ENCODE data around the gene DCUN1D3.
"Not testable (repeated sequence)": the region's sequence is repeated elsewhere in the genome, so short reads cannot be mapped to it uniquely, and the experiment has no call there.

DCUN1D3 gene

GRCh38 chr16:20862162-20862960 lies 37.8 kb downstream of the DCUN1D3 start:
- DNase-seq (ENCODE audit: low read depth in 2 of 2): no peak

- DNase-seq (ENCODE audit: low read depth in 2 of 2): not testable (repeated sequence)
Observed at GRCh38 chr16:20860995-20861394, 39.2 kb downstream of the DCUN1D3 start.

- no peak for DNase-seq (ENCODE audit: low read depth in 2 of 2)
Observed at GRCh38 chr16:20860361-20860760, 39.8 kb downstream of the DCUN1D3 start.

- no peak for DNase-seq (ENCODE audit: low read depth in 2 of 2)
Observed at GRCh38 chr16:20859699-20860098, 40.5 kb downstream of the DCUN1D3 start.

GRCh38 chr16:20859229-20859628 lies 40.9 kb downstream of the DCUN1D3 start:
- no peak for DNase-seq (ENCODE audit: low read depth in 2 of 2)

GRCh38 chr16:20857281-20857680 lies 42.9 kb downstream of the DCUN1D3 start:
- DNase-seq (ENCODE audit: low read depth in 2 of 2): no peak

GRCh38 chr16:20854963-20855362 lies 45.2 kb downstream of the DCUN1D3 start:
- no peak for DNase-seq (ENCODE audit: low read depth in 2 of 2)

GRCh38 chr16:20853981-20854620 lies 46.1 kb downstream of the DCUN1D3 start:
- DNase-seq (ENCODE audit: low read depth in 2 of 2): no peak

GRCh38 chr16:20853143-20853542 lies 47.0 kb downstream of the DCUN1D3 start:
- no peak for DNase-seq (ENCODE audit: low read depth in 2 of 2)

- no peak for DNase-seq (ENCODE audit: low read depth in 2 of 2)
Observed at GRCh38 chr16:20851601-20852000, 48.6 kb downstream of the DCUN1D3 start.

- DNase-seq (ENCODE audit: low read depth in 2 of 2): no peak
Observed at GRCh38 chr16:20850981-20851380, 49.2 kb downstream of the DCUN1D3 start.

GRCh38 chr16:20849589-20850390 lies 50.4 kb downstream of the DCUN1D3 start:
- DNase-seq (ENCODE audit: low read depth in 2 of 2): peak; percentile 30 to 53

GRCh38 chr16:20847550-20847949 lies 52.6 kb downstream of the DCUN1D3 start:
- DNase-seq (ENCODE audit: low read depth in 2 of 2): no peak

GRCh38 chr16:20846551-20846950 lies 53.6 kb downstream of the DCUN1D3 start:
- DNase-seq (ENCODE audit: low read depth in 2 of 2): no peak

- no peak for DNase-seq (ENCODE audit: low read depth in 2 of 2)
Observed at GRCh38 chr16:20846030-20846429, 54.1 kb downstream of the DCUN1D3 start.

GRCh38 chr16:20844588-20844987 lies 55.6 kb downstream of the DCUN1D3 start:
- no peak for DNase-seq (ENCODE audit: low read depth in 2 of 2)

GRCh38 chr16:20844054-20844453 lies 56.1 kb downstream of the DCUN1D3 start:
- no peak for DNase-seq (ENCODE audit: low read depth in 2 of 2)

GRCh38 chr16:20839504-20839903 lies 60.7 kb downstream of the DCUN1D3 start:
- no peak for DNase-seq (ENCODE audit: low read depth in 2 of 2)

- no peak for DNase-seq (ENCODE audit: low read depth in 2 of 2)
Observed at GRCh38 chr16:20838240-20838639, 61.9 kb downstream of the DCUN1D3 start.

- no peak for DNase-seq (ENCODE audit: low read depth in 2 of 2)
Observed at GRCh38 chr16:20833086-20833485, 67.1 kb downstream of the DCUN1D3 start.

- no peak for DNase-seq (ENCODE audit: low read depth in 2 of 2)
Observed at GRCh38 chr16:20830372-20830771, 69.8 kb downstream of the DCUN1D3 start.

- no peak for DNase-seq (ENCODE audit: low read depth in 2 of 2)
Observed at GRCh38 chr16:20829536-20829935, 70.6 kb downstream of the DCUN1D3 start.

Measured in stimulated activated CD8-positive, alpha-beta memory T cell treated with anti-CD3 and anti-CD28 coated beads, Interleukin-2, amount 100 ng/mL, for 48 hours (primary cell).